Measurements from ENCODE around the gene TMEM167A.

The TMEM167A gene

GRCh38 chr5:83011985-83012384 is 65.2 kb downstream of the TMEM167A start:
- Histone ChIP-seq H3F3A (ENCODE audit: insufficient read depth, low read length) (no peaks in the 10 kb centered on the region), H2AFZ (ENCODE audit: low read length) (no peak overlapping the region), H3K4me1 (ENCODE audit: insufficient read depth, low read length, severe bottlenecking) (no peaks in the 10 kb centered on the region), H3K4me2 (ENCODE audit: low read length) (no peak overlapping the region), H3K79me2 (ENCODE audit: insufficient read depth, low read length) (no peaks in the 10 kb centered on the region), H3K36me3 (ENCODE audit: insufficient read depth, low read length) (no peaks in the 10 kb centered on the region), H3K9me3 (ENCODE audit: low read length) (no peaks in the 10 kb centered on the region), H3K27ac (ENCODE audit: low read depth, low read length, poor library complexity, severe bottlenecking) (no peak overlapping the region), H3K9me2 (ENCODE audit: low read depth, low read length) (no peaks in the 10 kb centered on the region; the same call in 1 of the 2 replicates), H3K27me3 (ENCODE audit: insufficient read depth, low read length) (no peaks in the 10 kb centered on the region), H3K4me3 (ENCODE audit: low read depth, low read length, poor library complexity, severe bottlenecking) (no peak overlapping the region), H4K20me1 (ENCODE audit: insufficient read depth, low read length) (no peaks in the 10 kb centered on the region), H3K9ac (ENCODE audit: low read length) (no peak overlapping the region)
- TF ChIP-seq EZH2 (IDR thresholded peaks at IDR 0.05; ENCODE audit: borderline replicate concordance, low read length) (no peak), CTCF (IDR thresholded peaks at IDR 0.05; ENCODE audit: low read length) (no peak)

- Histone ChIP-seq H3K4me1 (ENCODE audit: insufficient read depth, low read length, severe bottlenecking) (no peaks in the 10 kb centered on the region), H3K27me3 (ENCODE audit: insufficient read depth, low read length) (no peaks in the 10 kb centered on the region), H3K9me2 (ENCODE audit: low read depth, low read length) (no peaks in the 10 kb centered on the region; the same call in 1 of the 2 replicates), H3K9ac (ENCODE audit: low read length) (no peak overlapping the region), H3K9me3 (ENCODE audit: low read length) (no peaks in the 10 kb centered on the region), H3K4me2 (ENCODE audit: low read length) (no peak overlapping the region), H3K79me2 (ENCODE audit: insufficient read depth, low read length) (no peaks in the 10 kb centered on the region), H3K27ac (ENCODE audit: low read depth, low read length, poor library complexity, severe bottlenecking) (no peak overlapping the region), H4K20me1 (ENCODE audit: insufficient read depth, low read length) (no peaks in the 10 kb centered on the region), H3F3A (ENCODE audit: insufficient read depth, low read length) (no peaks in the 10 kb centered on the region), H3K36me3 (ENCODE audit: insufficient read depth, low read length) (no peaks in the 10 kb centered on the region), H2AFZ (ENCODE audit: low read length) (no peak overlapping the region), H3K4me3 (ENCODE audit: low read depth, low read length, poor library complexity, severe bottlenecking) (no peak overlapping the region)
- no peak for TF ChIP-seq CTCF (IDR thresholded peaks at IDR 0.05; ENCODE audit: low read length)
- TF ChIP-seq EZH2 (IDR thresholded peaks at IDR 0.05; ENCODE audit: borderline replicate concordance, low read length) = no peak
Observed at GRCh38 chr5:83009408-83009807, 67.8 kb downstream of the TMEM167A start.

GRCh38 chr5:83007755-83008154 is 69.4 kb downstream of the TMEM167A start:
- Histone ChIP-seq H4K20me1 (ENCODE audit: insufficient read depth, low read length) (no peaks in the 10 kb centered on the region), H3K9ac (ENCODE audit: low read length) (no peak overlapping the region), H3K27ac (ENCODE audit: low read depth, low read length, poor library complexity, severe bottlenecking) (no peak overlapping the region), H3K9me3 (ENCODE audit: low read length) (no peaks in the 10 kb centered on the region), H3K9me2 (ENCODE audit: low read depth, low read length) (no peaks in the 10 kb centered on the region; the same call in 1 of the 2 replicates), H3F3A (ENCODE audit: insufficient read depth, low read length) (no peaks in the 10 kb centered on the region), H3K27me3 (ENCODE audit: insufficient read depth, low read length) (no peaks in the 10 kb centered on the region), H3K4me2 (ENCODE audit: low read length) (no peak overlapping the region), H3K4me3 (ENCODE audit: low read depth, low read length, poor library complexity, severe bottlenecking) (no peak overlapping the region), H3K4me1 (ENCODE audit: insufficient read depth, low read length, severe bottlenecking) (no peaks in the 10 kb centered on the region), H3K36me3 (ENCODE audit: insufficient read depth, low read length) (no peaks in the 10 kb centered on the region), H3K79me2 (ENCODE audit: insufficient read depth, low read length) (no peaks in the 10 kb centered on the region), H2AFZ (ENCODE audit: low read length) (no peak overlapping the region)
- TF ChIP-seq EZH2 (IDR thresholded peaks at IDR 0.05; ENCODE audit: borderline replicate concordance, low read length) (no peak), CTCF (IDR thresholded peaks at IDR 0.05; ENCODE audit: low read length) (no peak)
